Measurements from ENCODE around the gene TIMM29.

The TIMM29 gene

DNA sequence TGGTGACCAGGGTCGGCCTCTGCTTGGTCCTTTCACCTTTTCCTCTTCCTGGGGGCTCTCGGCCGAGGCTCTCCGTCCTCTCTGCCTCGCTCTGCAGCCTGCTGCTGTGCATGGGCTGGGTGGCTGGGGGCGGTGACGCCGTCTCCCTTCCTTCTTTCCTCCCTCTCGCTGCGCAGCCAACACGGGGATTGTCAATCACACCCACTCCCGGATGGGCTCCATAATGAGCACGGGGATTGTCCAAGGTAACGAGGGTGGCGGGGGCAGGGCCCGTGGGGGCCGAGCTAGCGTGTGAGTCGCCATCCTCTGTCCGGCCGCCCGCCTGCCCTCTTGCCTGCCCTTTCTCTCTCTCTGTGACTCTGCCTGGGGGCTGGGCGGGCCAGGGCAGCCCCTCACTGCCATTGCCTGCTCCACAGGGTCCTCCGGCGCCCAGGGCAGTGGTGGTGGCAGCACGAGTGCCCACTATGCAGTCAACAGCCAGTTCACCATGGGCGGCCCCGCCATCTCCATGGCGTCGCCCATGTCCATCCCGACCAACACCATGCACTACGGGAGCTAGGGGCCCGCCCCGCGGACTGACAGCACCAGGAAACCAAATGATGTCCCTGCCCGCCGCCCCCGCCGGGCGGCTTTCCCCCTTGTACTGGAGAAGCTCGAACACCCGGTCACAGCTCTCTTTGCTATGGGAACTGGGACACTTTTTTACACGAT lies 7.3 kb upstream of the TIMM29 start:
- H3K9ac ChIP-seq (ENCODE audit: low read length in 5 of 5): no peak overlapping the region
- H3K27ac ChIP-seq (ENCODE audit: low read depth, low read length): no peak overlapping the region
- H3K4me3 ChIP-seq (ENCODE audit: low read depth in 1 of 5, low read length in 5 of 5): no peak overlapping the region
- no peaks in the 10 kb centered on the region for H3K27me3 ChIP-seq (ENCODE audit: control insufficient read depth in 5 of 5, insufficient read depth in 4 of 5, low read length in 5 of 5)
- peaks cover 0 to 84% (median 69%) of the 10 kb centered on the region in 5 donors for H3K36me3 ChIP-seq (ENCODE audit: control insufficient read depth in 5 of 5, insufficient read depth in 5 of 5, low read length in 5 of 5)
- no peaks in the 10 kb centered on the region for H3K4me1 ChIP-seq (ENCODE audit: control insufficient read depth in 5 of 5, insufficient read depth in 5 of 5, low read length in 5 of 5)
- H3K9me3 ChIP-seq (ENCODE audit: control insufficient read depth in 5 of 5, low read length in 5 of 5): no peaks in the 10 kb centered on the region

DNA sequence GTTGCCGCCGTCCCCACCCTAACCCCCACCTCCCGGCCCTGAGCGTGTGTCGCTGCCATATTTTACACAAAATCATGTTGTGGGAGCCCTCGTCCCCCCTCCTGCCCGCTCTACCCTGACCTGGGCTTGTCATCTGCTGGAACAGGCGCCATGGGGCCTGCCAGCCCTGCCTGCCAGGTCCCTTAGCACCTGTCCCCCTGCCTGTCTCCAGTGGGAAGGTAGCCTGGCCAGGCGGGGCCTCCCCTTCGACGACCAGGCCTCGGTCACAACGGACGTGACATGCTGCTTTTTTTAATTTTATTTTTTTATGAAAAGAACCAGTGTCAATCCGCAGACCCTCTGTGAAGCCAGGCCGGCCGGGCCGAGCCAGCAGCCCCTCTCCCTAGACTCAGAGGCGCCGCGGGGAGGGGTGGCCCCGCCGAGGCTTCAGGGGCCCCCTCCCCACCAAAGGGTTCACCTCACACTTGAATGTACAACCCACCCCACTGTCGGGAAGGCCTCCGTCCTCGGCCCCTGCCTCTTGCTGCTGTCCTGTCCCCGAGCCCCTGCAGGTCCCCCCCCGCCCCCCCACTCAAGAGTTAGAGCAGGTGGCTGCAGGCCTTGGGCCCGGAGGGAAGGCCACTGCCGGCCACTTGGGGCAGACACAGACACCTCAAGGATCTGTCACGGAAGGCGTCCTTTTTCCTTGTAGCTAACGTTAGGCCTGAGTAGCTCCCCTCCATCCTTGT lies 6.5 kb upstream of the TIMM29 start:
- Histone ChIP-seq H3K36me3 (ENCODE audit: control insufficient read depth in 5 of 5, insufficient read depth in 5 of 5, low read length in 5 of 5) (peaks cover 0 to 79% (median 65%) of the 10 kb centered on the region in 5 donors), H3K4me3 (ENCODE audit: low read depth in 1 of 5, low read length in 5 of 5) (no peak overlapping the region), H3K27ac (ENCODE audit: low read depth, low read length) (no peak overlapping the region), H3K27me3 (ENCODE audit: control insufficient read depth in 5 of 5, insufficient read depth in 4 of 5, low read length in 5 of 5) (no peaks in the 10 kb centered on the region), H3K4me1 (ENCODE audit: control insufficient read depth in 5 of 5, insufficient read depth in 5 of 5, low read length in 5 of 5) (peaks cover 0 to under 1% (median under 1%) of the 10 kb centered on the region in 5 donors), H3K9me3 (ENCODE audit: control insufficient read depth in 5 of 5, low read length in 5 of 5) (no peaks in the 10 kb centered on the region), H3K9ac (ENCODE audit: low read length in 5 of 5) (no peak overlapping the region)

DNA sequence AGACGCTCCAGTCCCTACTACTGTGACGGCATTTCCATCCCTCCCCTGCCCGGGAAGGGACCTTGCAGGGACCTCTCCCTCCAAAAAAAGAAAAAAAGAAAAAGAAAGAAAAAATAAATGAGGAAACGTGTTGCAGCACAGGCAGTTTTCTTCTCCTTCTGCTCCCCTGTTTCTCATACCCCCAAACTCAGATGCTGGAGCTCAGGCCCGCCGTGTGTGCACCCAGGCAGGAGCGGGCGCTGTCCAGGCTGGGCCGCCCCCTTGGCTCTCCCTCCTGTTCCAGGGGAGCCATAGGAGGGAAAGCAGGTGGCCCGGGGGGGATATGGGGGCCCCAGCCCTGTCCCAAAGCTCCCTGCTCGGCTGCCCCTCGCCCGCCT lies 6.0 kb upstream of the TIMM29 start:
- Histone ChIP-seq H3K9ac (ENCODE audit: low read length in 5 of 5) (no peak overlapping the region), H3K4me1 (ENCODE audit: control insufficient read depth in 5 of 5, insufficient read depth in 5 of 5, low read length in 5 of 5) (peaks cover 0 to 6% (median 6%) of the 10 kb centered on the region in 5 donors), H3K27me3 (ENCODE audit: control insufficient read depth in 5 of 5, insufficient read depth in 4 of 5, low read length in 5 of 5) (no peaks in the 10 kb centered on the region), H3K27ac (ENCODE audit: low read depth, low read length) (no peak overlapping the region), H3K9me3 (ENCODE audit: control insufficient read depth in 5 of 5, low read length in 5 of 5) (no peaks in the 10 kb centered on the region), H3K36me3 (ENCODE audit: control insufficient read depth in 5 of 5, insufficient read depth in 5 of 5, low read length in 5 of 5) (peaks cover 0 to 79% (median 65%) of the 10 kb centered on the region in 5 donors), H3K4me3 (ENCODE audit: low read depth in 1 of 5, low read length in 5 of 5) (no peak overlapping the region)

DNA sequence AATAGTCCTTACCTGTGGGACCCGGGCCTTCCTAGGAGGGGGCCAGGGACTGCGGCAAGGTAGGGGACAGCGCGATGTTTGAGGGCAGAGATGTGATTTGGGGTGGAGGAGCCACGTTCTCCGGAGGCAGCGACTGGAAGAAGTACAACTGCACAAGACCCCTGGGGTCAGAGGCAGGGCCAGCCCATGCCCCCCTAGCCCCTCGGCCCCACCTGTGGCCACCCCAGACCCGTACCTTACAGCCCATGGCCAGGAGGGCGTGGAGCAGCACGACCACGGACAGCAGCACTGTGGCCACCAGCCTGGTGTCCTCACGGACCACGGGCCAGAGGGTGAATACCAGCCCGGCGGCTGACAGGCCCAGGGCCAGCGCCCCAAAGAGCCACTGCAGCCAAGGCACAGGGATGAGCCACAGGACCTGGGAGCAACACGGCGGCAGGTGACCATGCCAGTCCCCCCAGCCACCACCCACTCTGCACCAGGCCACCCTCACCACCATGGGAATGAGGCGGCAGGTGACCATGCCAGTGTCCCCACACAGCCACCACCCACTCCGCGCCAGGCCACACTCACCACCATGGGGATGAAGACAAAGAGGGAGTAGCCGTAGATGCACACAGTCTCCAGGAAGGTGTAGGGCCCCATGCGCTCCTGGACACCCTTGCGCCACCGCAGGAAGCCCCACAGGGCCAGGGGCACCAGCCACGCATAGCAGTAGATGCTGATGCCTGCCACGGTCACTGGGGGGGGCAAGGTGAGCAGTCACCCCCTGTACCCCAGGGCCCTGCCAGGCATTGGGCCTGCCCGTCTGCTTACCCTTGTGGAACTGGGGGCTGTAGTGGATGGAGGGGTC lies 5.1 kb upstream of the TIMM29 start:
- no peak overlapping the region for H3K27ac ChIP-seq (ENCODE audit: low read depth, low read length)
- no peak overlapping the region for H3K9ac ChIP-seq (ENCODE audit: low read length in 5 of 5)
- peaks cover 0 to 73% (median 59%) of the 10 kb centered on the region in 5 donors for H3K36me3 ChIP-seq (ENCODE audit: control insufficient read depth in 5 of 5, insufficient read depth in 5 of 5, low read length in 5 of 5)
- H3K4me3 ChIP-seq (ENCODE audit: low read depth in 1 of 5, low read length in 5 of 5): no peak overlapping the region
- H3K27me3 ChIP-seq (ENCODE audit: control insufficient read depth in 5 of 5, insufficient read depth in 4 of 5, low read length in 5 of 5): no peaks in the 10 kb centered on the region
- H3K9me3 ChIP-seq (ENCODE audit: control insufficient read depth in 5 of 5, low read length in 5 of 5): no peaks in the 10 kb centered on the region
- peaks cover 0 to 12% (median 12%) of the 10 kb centered on the region in 5 donors for H3K4me1 ChIP-seq (ENCODE audit: control insufficient read depth in 5 of 5, insufficient read depth in 5 of 5, low read length in 5 of 5)

DNA sequence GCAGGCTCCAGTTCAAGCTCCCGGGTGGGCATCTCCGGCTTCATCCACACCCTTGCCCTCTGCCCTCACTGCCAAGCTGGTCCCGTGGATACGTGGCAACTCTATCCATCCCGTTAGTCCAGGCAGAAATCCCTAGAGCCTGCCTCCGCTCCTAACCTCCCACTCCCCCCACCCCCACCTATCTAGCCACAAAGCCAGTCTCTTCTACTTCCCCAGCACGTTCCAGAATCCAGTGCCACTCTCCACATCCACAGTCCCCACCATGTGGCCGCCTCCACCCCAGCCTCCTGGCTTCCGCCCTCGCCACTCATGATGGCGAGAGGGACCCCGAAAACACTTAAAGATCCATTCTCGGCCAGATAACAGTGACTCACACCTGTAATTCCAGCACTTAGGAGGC lies 4.0 kb upstream of the TIMM29 start:
- peaks cover 0 to 20% (median 18%) of the 10 kb centered on the region in 5 donors for H3K4me1 ChIP-seq (ENCODE audit: control insufficient read depth in 5 of 5, insufficient read depth in 5 of 5, low read length in 5 of 5)

DNA sequence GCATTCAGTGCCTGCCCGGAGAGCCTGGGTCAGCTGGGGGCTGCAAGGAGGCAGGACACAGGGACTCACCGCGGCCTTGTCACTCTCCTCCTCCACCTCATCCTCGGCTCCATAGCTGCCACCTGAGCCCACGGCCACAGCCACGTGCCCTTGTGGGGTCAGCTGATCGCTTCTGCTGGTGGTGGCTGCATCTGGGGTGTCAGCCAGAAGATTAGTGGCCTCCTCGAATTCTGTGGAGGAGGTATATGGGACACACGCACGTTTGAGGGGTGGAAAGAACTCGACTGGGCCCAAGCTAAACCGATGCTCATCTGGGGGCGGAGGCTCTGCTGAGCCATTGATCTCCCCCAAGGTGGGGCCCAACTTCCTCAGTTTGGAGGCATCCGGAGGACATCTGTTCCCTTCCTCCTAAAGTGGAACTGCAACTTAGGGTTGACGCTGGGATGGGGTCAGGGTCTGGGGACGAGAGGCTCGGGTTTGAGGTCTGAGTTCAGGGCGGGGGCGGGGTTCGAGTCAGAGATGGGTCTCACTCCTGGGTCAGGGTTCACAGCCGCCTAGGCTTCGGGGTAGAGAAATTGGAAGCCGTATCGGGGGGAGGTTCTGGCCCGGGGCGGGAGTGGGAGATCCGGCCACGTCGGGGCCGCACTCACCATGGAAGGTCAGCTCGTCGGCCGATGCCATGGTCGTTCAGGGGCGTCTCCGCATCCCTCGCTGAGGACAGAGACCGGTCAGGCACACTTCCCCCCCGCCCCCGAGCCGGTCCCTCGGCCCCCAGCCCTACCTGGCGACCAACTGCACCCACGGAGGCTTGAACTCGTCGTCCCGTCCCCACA lies 665 bp upstream of the TIMM29 start:
- H3K27me3 ChIP-seq (ENCODE audit: control insufficient read depth in 5 of 5, insufficient read depth in 4 of 5, low read length in 5 of 5): no peaks in the 10 kb centered on the region
- H3K4me1 ChIP-seq (ENCODE audit: control insufficient read depth in 5 of 5, insufficient read depth in 5 of 5, low read length in 5 of 5): peaks cover 0 to 26% (median 24%) of the 10 kb centered on the region in 5 donors
- H3K9me3 ChIP-seq (ENCODE audit: control insufficient read depth in 5 of 5, low read length in 5 of 5): no peaks in the 10 kb centered on the region

More for the DNA sequence above, 4.0 kb upstream of the TIMM29 start:
- Histone ChIP-seq H3K4me3 (ENCODE audit: low read depth in 1 of 5, low read length in 5 of 5) (no peak overlapping the region), H3K27ac (ENCODE audit: low read depth, low read length) (no peak overlapping the region), H3K9me3 (ENCODE audit: control insufficient read depth in 5 of 5, low read length in 5 of 5) (no peaks in the 10 kb centered on the region), H3K9ac (ENCODE audit: low read length in 5 of 5) (no peak overlapping the region), H3K27me3 (ENCODE audit: control insufficient read depth in 5 of 5, insufficient read depth in 4 of 5, low read length in 5 of 5) (no peaks in the 10 kb centered on the region), H3K36me3 (ENCODE audit: control insufficient read depth in 5 of 5, insufficient read depth in 5 of 5, low read length in 5 of 5) (peaks cover 0 to 62% (median 50%) of the 10 kb centered on the region in 5 donors)

DNA sequence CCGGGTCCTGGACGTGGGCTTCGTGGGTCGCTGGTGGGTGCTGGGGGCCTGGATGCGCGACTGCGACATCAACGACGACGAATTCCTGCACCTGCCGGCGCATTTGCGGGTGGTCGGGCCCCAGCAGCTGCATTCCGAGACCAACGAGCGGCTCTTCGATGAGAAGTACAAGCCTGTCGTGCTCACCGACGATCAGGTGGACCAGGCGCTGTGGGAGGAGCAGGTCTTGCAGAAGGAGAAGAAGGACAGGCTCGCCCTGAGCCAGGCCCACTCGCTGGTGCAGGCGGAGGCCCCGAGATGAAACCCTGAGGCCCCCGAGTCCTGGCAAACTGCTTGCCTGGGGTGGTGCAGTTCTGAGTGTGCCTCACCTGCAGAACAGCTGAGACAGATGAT lies 787 bp downstream of the TIMM29 start:
- no peaks in the 10 kb centered on the region for H3K9me3 ChIP-seq (ENCODE audit: control insufficient read depth in 5 of 5, low read length in 5 of 5)
- H3K9ac ChIP-seq (ENCODE audit: low read length in 5 of 5): peak overlapping the region; percentile 38 to 90 (median 81)
- peaks cover 0 to 26% (median 24%) of the 10 kb centered on the region in 5 donors for H3K4me1 ChIP-seq (ENCODE audit: control insufficient read depth in 5 of 5, insufficient read depth in 5 of 5, low read length in 5 of 5)
- H3K27me3 ChIP-seq (ENCODE audit: control insufficient read depth in 5 of 5, insufficient read depth in 4 of 5, low read length in 5 of 5): no peaks in the 10 kb centered on the region
- H3K27ac ChIP-seq (ENCODE audit: low read depth, low read length): peak overlapping the region; percentile 70
- H3K4me3 ChIP-seq (ENCODE audit: low read depth in 1 of 5, low read length in 5 of 5): peak overlapping the region; percentile 53 to 93 (median 74)
- H3K36me3 ChIP-seq (ENCODE audit: control insufficient read depth in 5 of 5, insufficient read depth in 5 of 5, low read length in 5 of 5): peaks cover 0 to 22% (median 9%) of the 10 kb centered on the region in 5 donors

More for the DNA sequence above, 665 bp upstream of the TIMM29 start:
- Histone ChIP-seq H3K36me3 (ENCODE audit: control insufficient read depth in 5 of 5, insufficient read depth in 5 of 5, low read length in 5 of 5) (peaks cover 0 to 32% (median 24%) of the 10 kb centered on the region in 5 donors), H3K9ac (ENCODE audit: low read length in 5 of 5) (peak overlapping the region in 4 of 5 donors; percentile 76 to 90 (median 85)), H3K4me3 (ENCODE audit: low read depth in 1 of 5, low read length in 5 of 5) (peak overlapping the region; percentile 68 to 93 (median 87)), H3K27ac (ENCODE audit: low read depth, low read length) (peak overlapping the region; percentile 70)

DNA sequence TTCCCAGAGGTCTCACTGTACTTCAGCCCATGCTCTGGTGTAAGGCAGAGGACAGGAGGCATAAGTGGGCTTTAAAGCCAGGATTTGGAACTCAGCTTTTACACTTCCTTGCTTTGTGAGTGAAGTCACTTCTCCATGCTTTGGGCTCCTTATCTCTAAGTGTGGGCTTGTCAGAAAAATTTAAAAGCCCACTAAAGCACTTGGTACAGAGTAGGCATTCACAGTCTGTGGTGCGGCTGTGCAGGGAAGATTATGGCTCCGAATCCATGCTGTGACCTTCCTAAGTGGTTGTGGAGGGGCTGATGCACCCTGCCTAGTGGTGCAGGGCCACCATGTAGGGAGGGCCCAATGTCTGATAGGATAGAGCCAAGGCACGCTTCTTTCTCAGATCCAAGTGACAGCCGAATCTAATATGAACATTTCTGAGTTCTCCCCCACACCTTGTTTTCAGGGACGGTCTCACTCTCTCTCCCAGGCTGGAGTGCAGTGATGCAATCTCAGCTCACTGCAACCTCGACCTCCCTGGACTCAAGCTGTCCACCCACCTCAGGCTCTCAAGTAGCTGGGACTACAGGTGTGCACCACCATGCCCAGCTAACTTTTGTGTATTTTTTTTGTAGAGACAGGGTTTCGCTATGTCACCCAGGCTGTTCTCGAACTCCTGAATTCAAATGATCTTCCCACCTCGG lies 6.9 kb downstream of the TIMM29 start:
- Histone ChIP-seq H3K27me3 (ENCODE audit: control insufficient read depth in 5 of 5, insufficient read depth in 4 of 5, low read length in 5 of 5) (no peaks in the 10 kb centered on the region), H3K9me3 (ENCODE audit: control insufficient read depth in 5 of 5, low read length in 5 of 5) (no peaks in the 10 kb centered on the region), H3K36me3 (ENCODE audit: control insufficient read depth in 5 of 5, insufficient read depth in 5 of 5, low read length in 5 of 5) (peaks cover 0 to 8% (median 2%) of the 10 kb centered on the region in 5 donors), H3K4me3 (ENCODE audit: low read depth in 1 of 5, low read length in 5 of 5) (no peak overlapping the region), H3K27ac (ENCODE audit: low read depth, low read length) (no peak overlapping the region), H3K4me1 (ENCODE audit: control insufficient read depth in 5 of 5, insufficient read depth in 5 of 5, low read length in 5 of 5) (peaks cover 2 to 4% (median 3%) of the 10 kb centered on the region in 5 donors), H3K9ac (ENCODE audit: low read length in 5 of 5) (no peak overlapping the region)

DNA sequence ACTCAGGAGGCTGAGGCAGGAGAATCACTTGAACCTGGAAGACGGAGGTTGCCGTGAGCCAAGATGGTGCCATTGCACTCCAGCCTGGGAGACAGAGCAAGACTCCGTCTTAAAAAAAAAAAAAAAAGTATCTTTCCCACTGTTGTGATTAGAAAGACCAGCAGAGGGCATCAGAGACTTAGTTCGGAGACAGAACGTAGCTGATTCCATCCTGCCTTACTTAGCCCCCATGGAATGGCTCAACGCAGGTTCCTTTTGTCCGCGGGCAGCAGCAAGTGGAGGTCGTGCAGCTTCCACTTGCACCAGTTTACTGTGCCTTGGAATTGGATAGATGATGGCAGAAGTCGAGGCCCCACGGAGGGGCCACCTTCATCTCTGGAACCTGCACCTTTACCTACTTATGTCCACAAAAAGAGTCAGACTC lies 8.1 kb downstream of the TIMM29 start:
- Histone ChIP-seq H3K9me3 (ENCODE audit: control insufficient read depth in 5 of 5, low read length in 5 of 5) (no peaks in the 10 kb centered on the region), H3K4me3 (ENCODE audit: low read depth in 1 of 5, low read length in 5 of 5) (no peak overlapping the region), H3K27ac (ENCODE audit: low read depth, low read length) (no peak overlapping the region), H3K4me1 (ENCODE audit: control insufficient read depth in 5 of 5, insufficient read depth in 5 of 5, low read length in 5 of 5) (peaks cover 2 to 3% (median 3%) of the 10 kb centered on the region in 5 donors), H3K9ac (ENCODE audit: low read length in 5 of 5) (no peak overlapping the region), H3K36me3 (ENCODE audit: control insufficient read depth in 5 of 5, insufficient read depth in 5 of 5, low read length in 5 of 5) (peaks cover 0 to 8% (median 2%) of the 10 kb centered on the region in 5 donors), H3K27me3 (ENCODE audit: control insufficient read depth in 5 of 5, insufficient read depth in 4 of 5, low read length in 5 of 5) (no peaks in the 10 kb centered on the region)

Measured in subcutaneous abdominal adipose tissue (tissue), 5 donors.